HepG2 (cell line): ENCODE data around the gene WNT7A. TPM values are rescaled to one million over a fixed set of nuclear protein-coding genes. Genes with fewer than 3 reads are reported as not detected.

Experiments
- ATAC-seq: fragments of 200-7000 bp; cut with Tn5 transposase; 3 replicates; pipeline ENCODE4 v1.9.1; 2020; ENCODE audit warnings: mild to moderate bottlenecking, moderate library complexity
- BruUV-seq: library from RNA; stranded (reverse); fragments of 400-500 nt; replicated peaks from 2 replicates; lab custom pipeline; 2021; lab: Mats Ljungman, UMichigan
- CTCF ChIA-PET: fragments of 300-600 bp; formaldehyde crosslinking; extraction: SDS; loops from one replicate; lab custom pipeline; 2021; ENCODE audit warnings: low total read pairs, inconsistent platforms, low intra/inter-chr PET ratio; lab: Yijun Ruan, JAX
- POLR2A ChIA-PET: fragments of 350-600 bp; sonication (Branson Sonifier 250); formaldehyde crosslinking; loops from one replicate; lab custom pipeline; 2020; ENCODE audit warnings: antibody characterized with exemption, inconsistent platforms; lab: Yijun Ruan, JAX
- DNase-seq: peaks from one replicate; pipeline ENCODE4 v3.0.0-alpha.2; 2015; ENCODE audit warnings: low spot score
- FAIRE-seq: peaks from 3 replicates; lab custom pipeline; 2011; peaks lifted over from hg19 to GRCh38; lab: Jason Lieb, UNC
- H2AFZ ChIP-seq: one replicate; pipeline ENCODE4 v1.6.1; 2011; ENCODE audit warnings: low read length, inconsistent platforms
- H3K27ac ChIP-seq: fragments of 300-600 bp; 3 replicates; pipeline ENCODE4 v1.8.0; 2011; ENCODE audit warnings: mixed run types, mild to moderate bottlenecking, mixed read lengths, low read length, inconsistent platforms; ENCODE audit not compliant: insufficient read depth; ENCODE audit errors: extremely low read length
- H3K27me3 ChIP-seq, 2 experiments: fragments of 200-600 bp in 1 of 2; 2 replicates in 1 of 2; 3 replicates in 1 of 2; pipeline versions ENCODE4 v1.6.0 to v1.8.0; 2011; ENCODE audit warnings: low read length in 2 of 2, mild to moderate bottlenecking in 2 of 2, moderate library complexity in 2 of 2, inconsistent platforms in 1 of 2; ENCODE audit not compliant: insufficient read depth in 2 of 2, control insufficient read depth in 1 of 2
- H3K36me3 ChIP-seq, 2 experiments: fragments of 200-600 bp in 1 of 2; replicated peaks in 1 of 2; 2 replicates in 1 of 2; 3 replicates in 1 of 2; pipeline versions ENCODE4 v1.5.1 to v1.8.0; 2011; ENCODE audit warnings: low read length in 2 of 2, inconsistent platforms in 1 of 2; ENCODE audit not compliant: insufficient read depth in 2 of 2, control insufficient read depth in 1 of 2
- H3K4me1 ChIP-seq: 2 replicates; pipeline ENCODE4 v1.5.1; 2012; ENCODE audit warnings: low read length, inconsistent platforms; ENCODE audit not compliant: insufficient read depth
- H3K4me2 ChIP-seq: 2 replicates; pipeline ENCODE4 v1.6.0; 2011; ENCODE audit warnings: low read depth, low read length, inconsistent platforms
- H3K4me3 ChIP-seq, 3 experiments: fragments of 200-600 bp in 1 of 3; sonication (generic), shearing (Covaris generic) in 1 of 3; replicated peaks in 1 of 3; 2 replicates each; pipeline ENCODE4 v1.5.1; 2011 to 2016; ENCODE audit warnings: low read length in 3 of 3, inconsistent platforms in 2 of 3, low read depth in 2 of 3, mild to moderate bottlenecking in 2 of 3, control low read depth in 1 of 3, mixed read lengths in 1 of 3; ENCODE audit not compliant: insufficient read depth in 1 of 3
- H3K79me2 ChIP-seq: one replicate; pipeline ENCODE4 v1.6.1; 2011; ENCODE audit warnings: low read length, inconsistent platforms; ENCODE audit not compliant: insufficient read depth
- H3K9ac ChIP-seq: 2 replicates; pipeline ENCODE4 v1.6.0; 2011; ENCODE audit warnings: mild to moderate bottlenecking, low read depth, low read length, inconsistent platforms; ENCODE audit not compliant: insufficient read depth
- H3K9me3 ChIP-seq: 2 replicates; pipeline ENCODE4 v1.5.1; 2012; ENCODE audit warnings: mild to moderate bottlenecking, low read length
- H4K20me1 ChIP-seq: 2 replicates; pipeline ENCODE4 v1.6.0; 2011; ENCODE audit warnings: inconsistent platforms, mild to moderate bottlenecking, low read length, moderate library complexity; ENCODE audit not compliant: insufficient read depth
- CEBPB ChIP-seq: IDR thresholded peaks from 2 replicates; pipeline ENCODE4 v1.6.1; 2011; ENCODE audit warnings: low read depth, low read length, improper control_type of control experiment, borderline replicate concordance
- ELF1 ChIP-seq: sonication (generic); formaldehyde crosslinking; IDR thresholded peaks from 2 replicates; pipeline ENCODE4 v1.4.0; 2020; ENCODE audit warnings: missing genetic modification reagents
- KAT2B ChIP-seq: fragments of 150-350 bp; IDR thresholded peaks from 2 replicates; pipeline ENCODE4 v1.6.1; 2014; ENCODE audit warnings: low read depth, low read length, borderline replicate concordance
- MED13 ChIP-seq: sonication (generic); formaldehyde crosslinking; IDR thresholded peaks from 2 replicates; pipeline ENCODE4 v1.5.0; 2020; ENCODE audit warnings: missing genetic modification reagents
- NFE2L2 ChIP-seq: fragments of 150-350 bp; IDR thresholded peaks from 2 replicates; pipeline ENCODE4 v1.6.1; 2014; ENCODE audit warnings: low read length
- SETDB1 ChIP-seq: sonication (generic); formaldehyde crosslinking; IDR thresholded peaks from 2 replicates; pipeline ENCODE4 v1.5.1; 2020; ENCODE audit warnings: missing genetic modification reagents, mild to moderate bottlenecking, borderline replicate concordance
- ZMAT3 ChIP-seq: sonication (generic); formaldehyde crosslinking; conservative IDR thresholded peaks from 2 replicates; pipeline ENCODE4 v1.7.0; 2021; ENCODE audit warnings: missing genetic modification reagents
- ZNF124 ChIP-seq: sonication (generic); formaldehyde crosslinking; IDR thresholded peaks from 2 replicates; pipeline ENCODE4 v1.4.0; 2020; ENCODE audit warnings: missing genetic modification reagents
- ZNF382 ChIP-seq: sonication (generic); formaldehyde crosslinking; IDR thresholded peaks from 2 replicates; pipeline ENCODE4 v1.5.0; 2020; ENCODE audit warnings: missing genetic modification reagents, mild to moderate bottlenecking, borderline replicate concordance
- ZNF772 ChIP-seq: sonication (generic); formaldehyde crosslinking; IDR thresholded peaks from 2 replicates; pipeline ENCODE4 v1.5.0; 2020; ENCODE audit warnings: mild to moderate bottlenecking, missing genetic modification reagents
- WGBS: methylation state at CpG from one replicate; pipeline ENCODE4 v1.1.6; 2017; ENCODE audit warnings: low lambda C conversion rate; 5-methylcytosine and 5-hydroxymethylcytosine counted together
- in situ Hi-C: cut with HindIII; loops from 2 replicates; pipeline ENCODE4 v1.10.0; 2017; ENCODE audit warnings: low pct_unique_long_range_greater_than_20kb; ENCODE audit not compliant: extremely low pct_ligation_motif_present
- intact Hi-C: fragments of 100-400 bp; cut with micrococcal nuclease; formaldehyde crosslinking; loops from one replicate; pipeline ENCODE4 v1.10.0; 2022; ENCODE audit not compliant: unreplicated experiment
- polyA plus RNA-seq, 8 experiments: library from polyadenylated mRNA; depleted of rRNA in 3 of 8; stranded (reverse) in 7 of 8; unstranded in 1 of 8; fragments of >200 nt; fragmentation: Illumina TruSeq in 4 of 8; extraction: Trizol in 4 of 8; gene quantifications; 2 replicates each; pipeline versions ENCODE4 v1.2.1 to v1.2.3, GENCODE V29; 2011 to 2016; ENCODE audit warnings: low read depth in 4 of 8, missing spikeins in 1 of 8, mixed read lengths in 1 of 8; ENCODE audit not compliant: insufficient read depth in 1 of 8
- total RNA-seq, 5 experiments: library from RNA; depleted of rRNA; stranded (reverse); fragments of >200 nt; fragmentation: Illumina TruSeq; extraction: Trizol; gene quantifications; 2 replicates each; pipeline ENCODE4 v1.2.3, GENCODE V29; 2016; ENCODE audit warnings: low read depth in 1 of 5
- TF ChIP-seq, protein P1 (sequence below): sonication (generic); formaldehyde crosslinking; IDR thresholded peaks from 2 replicates; pipeline ENCODE4 v1.4.0; 2020; ENCODE audit warnings: mild to moderate bottlenecking, missing genetic modification reagents
- TF ChIP-seq, protein P2 (sequence below): sonication (generic); formaldehyde crosslinking; IDR thresholded peaks from 2 replicates; pipeline ENCODE4 v1.4.0; 2020; ENCODE audit warnings: missing genetic modification reagents, borderline replicate concordance

The WNT7A gene
- total and polyA plus RNA-seq, 2 of the 13 experiments (the other 11 are each of a cell fraction or from before 2014, with no cell fraction given) = not detected

DNA sequence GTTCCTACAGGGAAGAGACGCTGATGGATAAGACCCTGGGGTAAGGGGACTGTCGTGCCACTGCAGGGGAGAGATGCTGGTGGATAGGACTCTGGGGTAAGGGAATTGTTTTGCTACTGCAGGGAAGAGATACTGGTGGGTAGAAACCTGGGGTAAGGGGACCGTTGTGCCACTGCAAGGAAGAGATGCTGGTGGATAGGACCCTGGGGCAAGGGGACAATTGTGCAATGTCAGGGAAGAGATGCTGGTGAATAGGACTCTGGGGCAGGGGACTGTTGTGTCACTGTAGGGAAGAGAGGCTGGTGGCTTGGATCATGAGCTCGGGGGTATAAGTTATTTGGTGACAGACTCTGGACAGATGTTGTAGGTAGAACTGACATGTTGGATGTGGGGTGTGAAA is 37.6 kb downstream of the WNT7A start:
- Histone ChIP-seq H3K9me3 (no peaks in the 10 kb centered on the region), H4K20me1 (no peaks in the 10 kb centered on the region), H3K4me1 (no peaks in the 10 kb centered on the region), H3K9ac (no peak overlapping the region), H3K27me3 (peaks cover 4 to 50% of the 10 kb centered on the region in 2 experiments; a peak in 4 of 5 replicates), H3K4me3 (no peak overlapping the region), H3K4me2 (no peak overlapping the region), H3K36me3 (no peaks in the 10 kb centered on the region), H3K79me2 (no peaks in the 10 kb centered on the region), H2AFZ (no peak overlapping the region), H3K27ac (no peak overlapping the region)
- CTCF ChIA-PET = no interaction called here
- TF ChIP-seq CEBPB (0 out of 2 replicates have a peak, but pooled peaks have one; percentile 1), SETDB1 (CRISPR knock-in tag) (no peak)
- POLR2A ChIA-PET = no interaction called here
- ATAC-seq = no peak
- in situ Hi-C loops = no loop called here
- 2% methylated on average over 4 of the region's 4 CpGs for WGBS
- no TSS peak for BruUV-seq
- FAIRE-seq = no peak
- intact Hi-C loops = no loop called here
- no peak for DNase-seq

DNA sequence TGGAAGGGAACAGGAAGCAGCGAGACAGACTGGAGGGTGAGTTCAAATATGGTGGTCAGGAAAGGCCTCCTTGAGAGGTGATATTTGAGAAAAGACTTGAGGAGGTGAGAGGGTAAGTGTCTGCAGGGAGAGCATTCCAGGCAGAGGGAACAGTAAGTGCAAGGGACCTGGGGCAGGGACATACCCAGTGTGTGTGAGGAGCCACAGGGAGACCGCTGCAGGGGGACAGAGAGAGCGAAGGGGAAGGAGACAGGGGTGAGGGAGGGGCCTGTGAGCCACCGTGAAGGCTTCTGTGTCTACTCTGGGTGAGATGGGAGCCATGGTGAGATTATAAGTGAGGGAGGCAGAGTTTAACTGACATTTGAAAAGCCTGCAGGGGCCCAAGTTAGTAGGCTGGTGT is 38.0 kb downstream of the WNT7A start:
- H3K9ac ChIP-seq = no peak overlapping the region
- H3K4me1 ChIP-seq = no peaks in the 10 kb centered on the region
- WGBS = 5% methylated on average over 4 of the region's 4 CpGs
- in situ Hi-C loops (no loop called here), intact Hi-C loops (no loop called here)
- H3K27ac ChIP-seq = no peak overlapping the region
- ATAC-seq (no peak), FAIRE-seq (no peak), DNase-seq (no peak)
- H2AFZ ChIP-seq = no peak overlapping the region
- no peak overlapping the region for H3K4me3 ChIP-seq
- H4K20me1 ChIP-seq = no peaks in the 10 kb centered on the region
- ChIA-PET CTCF (no interaction called here), POLR2A (no interaction called here)
- no peak overlapping the region for H3K4me2 ChIP-seq
- H3K9me3 ChIP-seq = no peaks in the 10 kb centered on the region
- H3K36me3 ChIP-seq = no peaks in the 10 kb centered on the region
- BruUV-seq = no TSS peak
- peaks cover 4 to 51% of the 10 kb centered on the region in 2 experiments; a peak in 4 of 5 replicates for H3K27me3 ChIP-seq
- no peaks in the 10 kb centered on the region for H3K79me2 ChIP-seq
- TF ChIP-seq, protein P1, sequence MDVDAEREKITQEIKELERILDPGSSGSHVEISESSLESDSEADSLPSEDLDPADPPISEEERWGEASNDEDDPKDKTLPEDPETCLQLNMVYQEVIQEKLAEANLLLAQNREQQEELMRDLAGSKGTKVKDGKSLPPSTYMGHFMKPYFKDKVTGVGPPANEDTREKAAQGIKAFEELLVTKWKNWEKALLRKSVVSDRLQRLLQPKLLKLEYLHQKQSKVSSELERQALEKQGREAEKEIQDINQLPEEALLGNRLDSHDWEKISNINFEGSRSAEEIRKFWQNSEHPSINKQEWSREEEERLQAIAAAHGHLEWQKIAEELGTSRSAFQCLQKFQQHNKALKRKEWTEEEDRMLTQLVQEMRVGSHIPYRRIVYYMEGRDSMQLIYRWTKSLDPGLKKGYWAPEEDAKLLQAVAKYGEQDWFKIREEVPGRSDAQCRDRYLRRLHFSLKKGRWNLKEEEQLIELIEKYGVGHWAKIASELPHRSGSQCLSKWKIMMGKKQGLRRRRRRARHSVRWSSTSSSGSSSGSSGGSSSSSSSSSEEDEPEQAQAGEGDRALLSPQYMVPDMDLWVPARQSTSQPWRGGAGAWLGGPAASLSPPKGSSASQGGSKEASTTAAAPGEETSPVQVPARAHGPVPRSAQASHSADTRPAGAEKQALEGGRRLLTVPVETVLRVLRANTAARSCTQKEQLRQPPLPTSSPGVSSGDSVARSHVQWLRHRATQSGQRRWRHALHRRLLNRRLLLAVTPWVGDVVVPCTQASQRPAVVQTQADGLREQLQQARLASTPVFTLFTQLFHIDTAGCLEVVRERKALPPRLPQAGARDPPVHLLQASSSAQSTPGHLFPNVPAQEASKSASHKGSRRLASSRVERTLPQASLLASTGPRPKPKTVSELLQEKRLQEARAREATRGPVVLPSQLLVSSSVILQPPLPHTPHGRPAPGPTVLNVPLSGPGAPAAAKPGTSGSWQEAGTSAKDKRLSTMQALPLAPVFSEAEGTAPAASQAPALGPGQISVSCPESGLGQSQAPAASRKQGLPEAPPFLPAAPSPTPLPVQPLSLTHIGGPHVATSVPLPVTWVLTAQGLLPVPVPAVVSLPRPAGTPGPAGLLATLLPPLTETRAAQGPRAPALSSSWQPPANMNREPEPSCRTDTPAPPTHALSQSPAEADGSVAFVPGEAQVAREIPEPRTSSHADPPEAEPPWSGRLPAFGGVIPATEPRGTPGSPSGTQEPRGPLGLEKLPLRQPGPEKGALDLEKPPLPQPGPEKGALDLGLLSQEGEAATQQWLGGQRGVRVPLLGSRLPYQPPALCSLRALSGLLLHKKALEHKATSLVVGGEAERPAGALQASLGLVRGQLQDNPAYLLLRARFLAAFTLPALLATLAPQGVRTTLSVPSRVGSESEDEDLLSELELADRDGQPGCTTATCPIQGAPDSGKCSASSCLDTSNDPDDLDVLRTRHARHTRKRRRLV (CRISPR knock-in tag) = no peak
- TF ChIP-seq MED13 (CRISPR knock-in tag) (no peak), ZNF772 (CRISPR knock-in tag) (no peak), ZNF124 (CRISPR knock-in tag) (no peak), ZNF382 (CRISPR knock-in tag) (no peak), KAT2B (no peak), ELF1 (CRISPR knock-in tag) (no peak), ZMAT3 (CRISPR knock-in tag) (no peak), NFE2L2 (no peak)
- TF ChIP-seq, protein P2, sequence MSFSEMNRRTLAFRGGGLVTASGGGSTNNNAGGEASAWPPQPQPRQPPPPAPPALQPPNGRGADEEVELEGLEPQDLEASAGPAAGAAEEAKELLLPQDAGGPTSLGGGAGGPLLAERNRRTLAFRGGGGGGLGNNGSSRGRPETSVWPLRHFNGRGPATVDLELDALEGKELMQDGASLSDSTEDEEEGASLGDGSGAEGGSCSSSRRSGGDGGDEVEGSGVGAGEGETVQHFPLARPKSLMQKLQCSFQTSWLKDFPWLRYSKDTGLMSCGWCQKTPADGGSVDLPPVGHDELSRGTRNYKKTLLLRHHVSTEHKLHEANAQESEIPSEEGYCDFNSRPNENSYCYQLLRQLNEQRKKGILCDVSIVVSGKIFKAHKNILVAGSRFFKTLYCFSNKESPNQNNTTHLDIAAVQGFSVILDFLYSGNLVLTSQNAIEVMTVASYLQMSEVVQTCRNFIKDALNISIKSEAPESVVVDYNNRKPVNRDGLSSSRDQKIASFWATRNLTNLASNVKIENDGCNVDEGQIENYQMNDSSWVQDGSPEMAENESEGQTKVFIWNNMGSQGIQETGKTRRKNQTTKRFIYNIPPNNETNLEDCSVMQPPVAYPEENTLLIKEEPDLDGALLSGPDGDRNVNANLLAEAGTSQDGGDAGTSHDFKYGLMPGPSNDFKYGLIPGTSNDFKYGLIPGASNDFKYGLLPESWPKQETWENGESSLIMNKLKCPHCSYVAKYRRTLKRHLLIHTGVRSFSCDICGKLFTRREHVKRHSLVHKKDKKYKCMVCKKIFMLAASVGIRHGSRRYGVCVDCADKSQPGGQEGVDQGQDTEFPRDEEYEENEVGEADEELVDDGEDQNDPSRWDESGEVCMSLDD (CRISPR knock-in tag) = no peak
